GM23338 (cell line): ENCODE data around the gene OPTN.

ENCODE experiments used
- CREB1 ChIP-seq: fragments of 250-450 bp; sonication (Bioruptor Pico); IDR thresholded peaks from 2 replicates; pipeline ENCODE4 v1.5.0; 2020; ENCODE audit warnings: low read depth, mild to moderate bottlenecking, moderate library complexity
- EZH2 ChIP-seq: fragments of 200-600 bp; sonication (generic); IDR thresholded peaks from one replicate; pipeline ENCODE4 v1.8.0; 2017; ENCODE audit warnings: antibody characterized with exemption, mild to moderate bottlenecking, low read depth; ENCODE audit not compliant: unreplicated experiment
- EZH2phosphoT487 ChIP-seq: fragments of 200-600 bp; sonication (generic); IDR thresholded peaks from one replicate; pipeline ENCODE4 v1.8.1; 2018; ENCODE audit warnings: antibody characterized with exemption; ENCODE audit not compliant: unreplicated experiment
- JUNB ChIP-seq: IDR thresholded peaks from one replicate; pipeline ENCODE4 v1.6.1; 2016; ENCODE audit warnings: antibody characterized with exemption; ENCODE audit not compliant: unreplicated experiment
- NANOG ChIP-seq: IDR thresholded peaks from 2 replicates; pipeline ENCODE4 v1.6.1; 2016; ENCODE audit warnings: antibody characterized with exemption, borderline replicate concordance
- POLR2AphosphoS5 ChIP-seq: IDR thresholded peaks from 2 replicates; pipeline ENCODE4 v1.6.1; 2016; ENCODE audit warnings: antibody characterized with exemption, low read depth
- ZNF114 ChIP-seq: fragments of 250-450 bp; sonication (Bioruptor Pico); IDR thresholded peaks from 2 replicates; pipeline ENCODE4 v1.5.0; 2020; ENCODE audit warnings: mild to moderate bottlenecking, moderate library complexity
- ZNF331 ChIP-seq: fragments of 250-450 bp; sonication (Bioruptor Pico); IDR thresholded peaks from 2 replicates; pipeline ENCODE4 v1.5.0; 2020; ENCODE audit warnings: low read depth, mild to moderate bottlenecking, moderate library complexity
- TF ChIP-seq, protein P1 (sequence below), 2 experiments: fragments of 200-600 bp in 1 of 2; sonication (generic) in 1 of 2; conservative IDR thresholded peaks; 2 replicates each; pipeline versions ENCODE4 v1.5.1 to v1.6.1; 2016 to 2017; ENCODE audit warnings: antibody characterized with exemption in 2 of 2, low read depth in 2 of 2, mild to moderate bottlenecking in 2 of 2, moderate library complexity in 1 of 2
- TF ChIP-seq, protein P2 (sequence below): IDR thresholded peaks from one replicate; pipeline ENCODE4 v1.6.1; 2018; ENCODE audit warnings: antibody characterized with exemption; ENCODE audit not compliant: unreplicated experiment

DNA sequence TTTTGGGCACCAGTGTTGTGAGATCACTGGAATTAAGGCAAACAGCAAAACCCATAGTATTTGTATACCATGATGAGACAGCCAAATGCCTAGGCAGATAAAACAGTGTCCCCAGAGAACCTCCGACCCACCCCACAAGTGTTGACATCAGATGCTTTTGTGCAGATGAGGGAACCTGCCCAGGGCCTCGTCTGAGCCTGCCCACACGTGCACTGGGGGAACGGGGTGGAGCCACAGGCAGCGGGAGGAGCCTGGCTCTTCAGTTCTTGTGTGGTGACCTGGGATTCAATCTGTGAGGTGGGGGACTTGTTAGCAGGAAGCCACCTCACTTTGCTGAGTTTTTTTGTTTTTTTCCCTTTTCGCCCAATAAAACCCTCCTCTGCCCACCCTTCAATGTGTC lies 33.4 kb upstream of the OPTN start:
- TF ChIP-seq, protein P1, sequence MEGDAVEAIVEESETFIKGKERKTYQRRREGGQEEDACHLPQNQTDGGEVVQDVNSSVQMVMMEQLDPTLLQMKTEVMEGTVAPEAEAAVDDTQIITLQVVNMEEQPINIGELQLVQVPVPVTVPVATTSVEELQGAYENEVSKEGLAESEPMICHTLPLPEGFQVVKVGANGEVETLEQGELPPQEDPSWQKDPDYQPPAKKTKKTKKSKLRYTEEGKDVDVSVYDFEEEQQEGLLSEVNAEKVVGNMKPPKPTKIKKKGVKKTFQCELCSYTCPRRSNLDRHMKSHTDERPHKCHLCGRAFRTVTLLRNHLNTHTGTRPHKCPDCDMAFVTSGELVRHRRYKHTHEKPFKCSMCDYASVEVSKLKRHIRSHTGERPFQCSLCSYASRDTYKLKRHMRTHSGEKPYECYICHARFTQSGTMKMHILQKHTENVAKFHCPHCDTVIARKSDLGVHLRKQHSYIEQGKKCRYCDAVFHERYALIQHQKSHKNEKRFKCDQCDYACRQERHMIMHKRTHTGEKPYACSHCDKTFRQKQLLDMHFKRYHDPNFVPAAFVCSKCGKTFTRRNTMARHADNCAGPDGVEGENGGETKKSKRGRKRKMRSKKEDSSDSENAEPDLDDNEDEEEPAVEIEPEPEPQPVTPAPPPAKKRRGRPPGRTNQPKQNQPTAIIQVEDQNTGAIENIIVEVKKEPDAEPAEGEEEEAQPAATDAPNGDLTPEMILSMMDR (conservative IDR thresholded peaks at IDR 0.05; ENCODE audit: low read depth in 2 of 2), result no peak
- TF ChIP-seq EZH2 (no peak), EZH2phosphoT487 (no peak), POLR2AphosphoS5 (no peak), JUNB (no peak), CREB1 (no peak), ZNF331 (no peak), ZNF114 (CRISPR knock-in tag) (no peak), NANOG (no peak)
- TF ChIP-seq, protein P2, sequence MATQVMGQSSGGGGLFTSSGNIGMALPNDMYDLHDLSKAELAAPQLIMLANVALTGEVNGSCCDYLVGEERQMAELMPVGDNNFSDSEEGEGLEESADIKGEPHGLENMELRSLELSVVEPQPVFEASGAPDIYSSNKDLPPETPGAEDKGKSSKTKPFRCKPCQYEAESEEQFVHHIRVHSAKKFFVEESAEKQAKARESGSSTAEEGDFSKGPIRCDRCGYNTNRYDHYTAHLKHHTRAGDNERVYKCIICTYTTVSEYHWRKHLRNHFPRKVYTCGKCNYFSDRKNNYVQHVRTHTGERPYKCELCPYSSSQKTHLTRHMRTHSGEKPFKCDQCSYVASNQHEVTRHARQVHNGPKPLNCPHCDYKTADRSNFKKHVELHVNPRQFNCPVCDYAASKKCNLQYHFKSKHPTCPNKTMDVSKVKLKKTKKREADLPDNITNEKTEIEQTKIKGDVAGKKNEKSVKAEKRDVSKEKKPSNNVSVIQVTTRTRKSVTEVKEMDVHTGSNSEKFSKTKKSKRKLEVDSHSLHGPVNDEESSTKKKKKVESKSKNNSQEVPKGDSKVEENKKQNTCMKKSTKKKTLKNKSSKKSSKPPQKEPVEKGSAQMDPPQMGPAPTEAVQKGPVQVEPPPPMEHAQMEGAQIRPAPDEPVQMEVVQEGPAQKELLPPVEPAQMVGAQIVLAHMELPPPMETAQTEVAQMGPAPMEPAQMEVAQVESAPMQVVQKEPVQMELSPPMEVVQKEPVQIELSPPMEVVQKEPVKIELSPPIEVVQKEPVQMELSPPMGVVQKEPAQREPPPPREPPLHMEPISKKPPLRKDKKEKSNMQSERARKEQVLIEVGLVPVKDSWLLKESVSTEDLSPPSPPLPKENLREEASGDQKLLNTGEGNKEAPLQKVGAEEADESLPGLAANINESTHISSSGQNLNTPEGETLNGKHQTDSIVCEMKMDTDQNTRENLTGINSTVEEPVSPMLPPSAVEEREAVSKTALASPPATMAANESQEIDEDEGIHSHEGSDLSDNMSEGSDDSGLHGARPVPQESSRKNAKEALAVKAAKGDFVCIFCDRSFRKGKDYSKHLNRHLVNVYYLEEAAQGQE, result no peak
